ENCODE data around the gene ABCA2. TPM values are rescaled to one million over a fixed set of nuclear protein-coding genes. Genes with fewer than 3 reads are reported as not detected.

Gene ABCA2
- polyA plus RNA-seq, 1 of the 3 experiments (the other 2 are of a cell fraction): 34.7 TPM

DNA sequence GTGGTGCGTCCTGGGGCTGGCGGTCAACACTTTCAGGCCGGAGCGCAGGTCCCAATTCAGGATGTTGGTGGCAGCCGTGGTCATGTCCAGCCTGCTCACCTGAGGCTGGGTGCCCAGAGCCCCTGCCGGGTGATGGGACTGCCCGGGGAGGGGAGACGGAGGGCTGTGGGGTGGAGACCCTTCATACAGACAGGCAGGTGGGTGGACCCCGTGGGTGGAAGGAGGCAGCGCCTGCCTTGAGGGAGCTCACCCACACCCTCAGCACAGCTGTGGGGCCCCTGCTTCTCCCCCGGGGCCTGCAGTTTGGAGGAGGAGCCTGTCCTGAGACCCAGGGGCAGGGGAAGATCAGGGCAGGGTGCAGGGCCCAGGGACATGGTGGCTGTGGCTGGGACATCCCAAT is 57.7 kb downstream of the ABCA2 start:
- H3K27me3 ChIP-seq (ENCODE audit: insufficient read depth): no peaks in the 10 kb centered on the region
- H3K9ac ChIP-seq: no peak overlapping the region
- H2AFZ ChIP-seq (ENCODE audit: low read depth): no peak overlapping the region
- H3K36me3 ChIP-seq (replicated peaks in 1 of 2; ENCODE audit: control insufficient read depth in 1 of 2, insufficient read depth in 2 of 2, low read length in 1 of 2): no peaks in the 10 kb centered on the region
- no peaks in the 10 kb centered on the region for H3K9me3 ChIP-seq
- no peak overlapping the region for H3K4me3 ChIP-seq (ENCODE audit: low read depth in 2 of 2, low read length in 1 of 2)
- no peak overlapping the region for H3K4me2 ChIP-seq
- H3F3A ChIP-seq (replicated peaks; ENCODE audit: insufficient read depth): no peaks in the 10 kb centered on the region
- ChIA-PET CTCF (interaction anchor here (1.3 to 1.8 kb wide), 3 partner anchors 8 to 59 kb away, joined by 4 to 5 read pairs (median 4); partner anchors contain the start of gene ABCA2), POLR2A (no interaction called here)
- no peaks in the 10 kb centered on the region for H4K20me1 ChIP-seq (ENCODE audit: insufficient read depth)
- 100% methylated on average over 3 of the region's 11 CpGs for WGBS (ENCODE audit: low lambda C conversion rate)
- no peak overlapping the region for H3K27ac ChIP-seq (ENCODE audit: low read depth in 2 of 2, low read length in 1 of 2)
- TF ChIP-seq RAD21 (IDR thresholded peaks at IDR 0.05; ENCODE audit: low read length): no peak
- TF ChIP-seq CHD2 (IDR thresholded peaks at IDR 0.05; ENCODE audit: low read length, partially characterized antibody): no peak
- no peak for TF ChIP-seq FOXM1 (IDR thresholded peaks at IDR 0.05; ENCODE audit: low read depth)
- no peak for TF ChIP-seq POLR2AphosphoS5 (IDR thresholded peaks at IDR 0.05; ENCODE audit: low read depth, low read length)
- H3K4me1 ChIP-seq (ENCODE audit: control insufficient read depth in 1 of 2, insufficient read depth in 2 of 2, low read depth in 1 of 2, low read length in 1 of 2): peaks cover 0 to 7% of the 10 kb centered on the region in 2 experiments; a peak in 1 of 4 replicates
- no peaks in the 10 kb centered on the region for H3K9me2 ChIP-seq
- no peaks in the 10 kb centered on the region for H3K79me2 ChIP-seq (ENCODE audit: insufficient read depth)
- DNase-seq: no peak

DNA sequence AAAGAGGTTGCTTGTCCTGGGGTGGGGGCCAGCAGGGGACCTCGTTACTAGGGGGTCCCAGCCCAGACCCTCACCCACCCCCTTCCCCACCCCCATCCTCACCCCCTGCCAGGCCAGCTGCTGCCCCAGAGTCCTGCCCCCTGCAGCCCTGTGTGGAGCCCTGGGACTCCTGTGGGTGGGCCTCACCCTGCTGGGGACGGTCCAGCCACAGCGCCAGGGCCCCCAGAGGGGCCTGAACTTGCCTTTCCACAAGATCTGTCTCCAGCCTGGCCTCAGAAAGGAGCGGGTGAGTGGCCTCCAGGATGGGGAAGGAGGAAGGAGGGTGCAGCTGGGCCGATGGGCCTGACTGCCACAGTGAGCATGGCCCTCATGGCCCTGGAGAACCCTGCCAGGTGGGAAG is 58.3 kb downstream of the ABCA2 start:
- no peaks in the 10 kb centered on the region for H4K20me1 ChIP-seq (ENCODE audit: insufficient read depth)
- no peaks in the 10 kb centered on the region for H3F3A ChIP-seq (replicated peaks; ENCODE audit: insufficient read depth)
- no peak overlapping the region for H3K9ac ChIP-seq
- H3K79me2 ChIP-seq (ENCODE audit: insufficient read depth): no peaks in the 10 kb centered on the region
- H3K9me2 ChIP-seq: no peaks in the 10 kb centered on the region
- H3K36me3 ChIP-seq (replicated peaks in 1 of 2; ENCODE audit: control insufficient read depth in 1 of 2, insufficient read depth in 2 of 2, low read length in 1 of 2): no peaks in the 10 kb centered on the region
- no peak overlapping the region for H3K4me3 ChIP-seq (ENCODE audit: low read depth in 2 of 2, low read length in 1 of 2)
- no peaks in the 10 kb centered on the region for H3K27me3 ChIP-seq (ENCODE audit: insufficient read depth)
- WGBS (ENCODE audit: low lambda C conversion rate): 80% methylated on average over 2 of the region's 5 CpGs
- H3K27ac ChIP-seq (ENCODE audit: low read depth in 2 of 2, low read length in 1 of 2): no peak overlapping the region
- TF ChIP-seq TEAD4 (IDR thresholded peaks at IDR 0.05; ENCODE audit: borderline replicate concordance, insufficient read depth) (no peak), RCOR1 (IDR thresholded peaks at IDR 0.05; ENCODE audit: low read length) (no peak), EZH2phosphoT487 (IDR thresholded peaks at IDR 0.05; ENCODE audit: borderline replicate concordance, low read depth) (no peak), NRF1 (IDR thresholded peaks at IDR 0.05; ENCODE audit: low read depth, low read length) (no peak), SMC3 (IDR thresholded peaks at IDR 0.05; ENCODE audit: low read depth, low read length) (no peak), MXI1 (IDR thresholded peaks at IDR 0.05; ENCODE audit: low read depth, low read length) (no peak), FOSL2 (IDR thresholded peaks at IDR 0.05; ENCODE audit: borderline replicate concordance, low read depth) (no peak), NFIC (IDR thresholded peaks at IDR 0.05; ENCODE audit: borderline replicate concordance) (no peak), POLR2AphosphoS5 (IDR thresholded peaks at IDR 0.05; ENCODE audit: low read depth, low read length) (no peak), YY1 (IDR thresholded peaks at IDR 0.05; ENCODE audit: low read depth) (no peak), MEF2A (IDR thresholded peaks at IDR 0.05; ENCODE audit: borderline replicate concordance, low read depth) (no peak), RAD21 (IDR thresholded peaks at IDR 0.05; ENCODE audit: low read length) (no peak), GABPA (IDR thresholded peaks at IDR 0.05; ENCODE audit: low read depth) (no peak), RFX5 (IDR thresholded peaks at IDR 0.05; ENCODE audit: low read length) (no peak)
- TF ChIP-seq, protein P1, sequence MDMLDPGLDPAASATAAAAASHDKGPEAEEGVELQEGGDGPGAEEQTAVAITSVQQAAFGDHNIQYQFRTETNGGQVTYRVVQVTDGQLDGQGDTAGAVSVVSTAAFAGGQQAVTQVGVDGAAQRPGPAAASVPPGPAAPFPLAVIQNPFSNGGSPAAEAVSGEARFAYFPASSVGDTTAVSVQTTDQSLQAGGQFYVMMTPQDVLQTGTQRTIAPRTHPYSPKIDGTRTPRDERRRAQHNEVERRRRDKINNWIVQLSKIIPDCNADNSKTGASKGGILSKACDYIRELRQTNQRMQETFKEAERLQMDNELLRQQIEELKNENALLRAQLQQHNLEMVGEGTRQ (IDR thresholded peaks at IDR 0.05; ENCODE audit: borderline replicate concordance, low read depth, low read length): no peak
- TF ChIP-seq, protein P2, sequence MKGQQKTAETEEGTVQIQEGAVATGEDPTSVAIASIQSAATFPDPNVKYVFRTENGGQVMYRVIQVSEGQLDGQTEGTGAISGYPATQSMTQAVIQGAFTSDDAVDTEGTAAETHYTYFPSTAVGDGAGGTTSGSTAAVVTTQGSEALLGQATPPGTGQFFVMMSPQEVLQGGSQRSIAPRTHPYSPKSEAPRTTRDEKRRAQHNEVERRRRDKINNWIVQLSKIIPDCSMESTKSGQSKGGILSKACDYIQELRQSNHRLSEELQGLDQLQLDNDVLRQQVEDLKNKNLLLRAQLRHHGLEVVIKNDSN (IDR thresholded peaks at IDR 0.05; ENCODE audit: borderline replicate concordance, low read depth): no peak
- TF ChIP-seq, protein P3, sequence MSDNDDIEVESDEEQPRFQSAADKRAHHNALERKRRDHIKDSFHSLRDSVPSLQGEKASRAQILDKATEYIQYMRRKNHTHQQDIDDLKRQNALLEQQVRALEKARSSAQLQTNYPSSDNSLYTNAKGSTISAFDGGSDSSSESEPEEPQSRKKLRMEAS (IDR thresholded peaks at IDR 0.05; ENCODE audit: low read depth): no peak
- no peaks in the 10 kb centered on the region for H3K9me3 ChIP-seq
- no peak overlapping the region for H2AFZ ChIP-seq (ENCODE audit: low read depth)
- H3K4me1 ChIP-seq (ENCODE audit: control insufficient read depth in 1 of 2, insufficient read depth in 2 of 2, low read depth in 1 of 2, low read length in 1 of 2): peaks cover 0 to 2% of the 10 kb centered on the region in 2 experiments; a peak in 1 of 4 replicates
- DNase-seq: no peak
- H3K4me2 ChIP-seq: no peak overlapping the region
- ChIA-PET POLR2A (no interaction called here), CTCF (interaction anchor here (1.1 to 1.8 kb wide), 4 partner anchors 21 to 66 kb away, joined by 3 to 5 read pairs (median 4); partner anchors contain the start of gene ABCA2)

All from SK-N-SH (cell line).